Midbrain (tissue), 1 donor: ENCODE data around the gene CNRIP1.
"Not testable (repeated sequence)": the region's sequence is repeated elsewhere in the genome, so short reads cannot be mapped to it uniquely, and the experiment has no call there.

ENCODE experiments used
- DNase-seq: peaks from one replicate; lab custom pipeline; 2025; lab: John Stamatoyannopoulos, UW

CNRIP1 gene

DNA sequence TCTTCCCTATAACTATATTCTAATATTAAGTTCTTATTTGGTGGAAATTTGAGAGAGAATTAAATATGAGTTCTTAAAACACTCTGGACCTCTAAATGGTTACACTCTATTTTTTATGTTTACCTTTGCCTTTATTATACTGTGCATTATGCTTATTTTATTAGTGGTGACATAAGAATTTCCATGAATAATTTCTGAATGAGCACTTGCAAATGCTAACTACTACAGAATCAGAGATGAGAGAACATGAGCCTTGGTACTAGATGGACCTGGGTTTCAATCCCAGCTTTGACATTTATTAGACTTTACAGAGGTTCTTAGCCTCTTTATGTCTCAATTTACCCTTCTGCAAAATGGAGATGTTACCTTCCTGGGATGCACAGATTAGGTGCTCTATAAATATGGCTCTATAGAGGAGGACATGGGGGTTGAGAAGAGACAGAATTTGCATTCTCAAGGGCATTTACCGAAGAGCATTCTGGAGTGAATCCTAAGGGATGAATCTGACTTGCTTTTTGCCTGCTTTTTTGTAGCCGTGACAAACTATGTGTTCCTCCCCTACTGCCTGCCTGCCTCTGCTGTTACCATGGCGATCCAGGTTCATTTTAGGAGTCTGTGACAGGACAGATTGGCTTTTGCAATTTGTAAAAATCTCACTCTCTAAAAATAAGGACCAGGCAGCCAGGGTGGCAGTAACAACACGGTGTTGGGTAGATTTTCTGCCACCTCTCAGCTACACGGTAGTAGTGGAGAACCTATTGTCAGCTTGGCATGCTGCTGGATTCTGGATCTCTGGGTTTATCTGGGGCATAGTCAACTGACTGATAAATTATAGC, 20.7 kb upstream of the CNRIP1 start:
- DNase-seq: no peak

DNA sequence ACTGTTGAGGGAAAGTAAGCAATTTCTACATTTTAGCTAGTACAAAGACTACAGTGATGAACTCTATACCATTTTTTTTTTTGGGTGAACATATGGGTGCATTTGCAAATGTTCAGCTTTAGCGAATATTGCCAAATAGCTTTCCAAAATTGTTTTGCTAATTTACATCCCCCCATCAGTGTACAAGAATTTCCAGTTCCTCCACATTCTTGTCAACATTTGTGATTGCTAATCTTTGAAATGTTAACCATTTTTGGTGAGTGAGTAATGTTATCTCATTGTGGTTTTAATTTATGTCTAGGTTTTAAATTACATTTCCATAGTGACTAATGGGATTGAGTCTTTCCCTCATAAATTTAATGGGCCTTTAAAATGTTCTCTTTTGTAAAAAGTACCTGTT, 16.4 kb upstream of the CNRIP1 start:
- no peak for DNase-seq

DNA sequence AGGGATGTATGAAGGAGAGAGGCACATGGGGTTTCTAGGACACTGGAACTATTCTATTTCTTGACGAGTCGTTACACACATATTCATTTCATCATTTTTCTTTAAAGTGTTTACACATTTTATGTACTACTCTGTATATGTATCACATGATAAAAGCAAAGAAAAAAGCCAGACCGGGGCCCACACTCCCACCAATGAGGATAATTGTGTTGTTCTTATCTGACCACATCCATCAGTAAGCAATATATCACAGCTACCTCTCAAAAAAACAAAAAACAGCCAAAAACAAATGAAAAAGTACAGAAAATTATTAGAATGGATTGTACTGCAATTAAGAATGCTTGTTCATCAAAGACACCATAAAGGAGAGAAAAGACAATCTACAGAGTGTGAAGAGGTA, 14.2 kb upstream of the CNRIP1 start:
- DNase-seq: no peak

GRCh38 chr2:68333009-68333408, 13.3 kb upstream of the CNRIP1 start:
- DNase-seq: no peak

GRCh38 chr2:68330691-68331090, 10.9 kb upstream of the CNRIP1 start:
- DNase-seq: no peak

GRCh38 chr2:68328901-68329300, 9.2 kb upstream of the CNRIP1 start:
- no peak for DNase-seq

- DNase-seq: no peak
Measured at GRCh38 chr2:68325056-68325455, 5.3 kb upstream of the CNRIP1 start.

DNA sequence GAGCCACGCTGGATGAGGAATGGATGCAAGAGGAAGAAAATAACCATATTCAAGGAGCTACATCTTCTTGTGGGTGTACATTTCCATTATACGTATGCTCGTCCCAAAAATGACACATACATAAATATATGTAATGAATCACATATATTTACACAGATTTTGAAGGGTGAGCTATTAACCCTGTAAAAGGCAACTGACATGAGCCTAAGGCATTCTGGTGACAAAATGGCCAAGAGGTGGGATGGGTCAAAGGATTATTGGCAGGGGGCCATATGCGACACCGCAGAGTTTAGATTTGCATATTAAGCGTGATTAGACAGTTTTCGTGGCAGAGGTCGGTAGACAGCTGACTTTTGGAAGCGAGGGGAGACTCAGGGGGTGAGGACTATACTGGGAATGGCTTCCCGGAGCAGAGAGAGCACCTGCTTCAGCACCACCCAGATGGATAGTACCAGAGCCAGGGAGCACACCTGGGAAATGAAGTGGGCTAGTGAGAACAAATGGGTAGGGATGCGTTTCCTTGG, 431 bp upstream of the CNRIP1 start:
- DNase-seq: peak; percentile 58

GRCh38 chr2:68318914-68319397, 793 bp downstream of the CNRIP1 start:
- DNase-seq: no peak

GRCh38 chr2:68317971-68318913, 1.5 kb downstream of the CNRIP1 start:
- no peak for DNase-seq

GRCh38 chr2:68316111-68316510, 3.6 kb downstream of the CNRIP1 start:
- no peak for DNase-seq

DNA sequence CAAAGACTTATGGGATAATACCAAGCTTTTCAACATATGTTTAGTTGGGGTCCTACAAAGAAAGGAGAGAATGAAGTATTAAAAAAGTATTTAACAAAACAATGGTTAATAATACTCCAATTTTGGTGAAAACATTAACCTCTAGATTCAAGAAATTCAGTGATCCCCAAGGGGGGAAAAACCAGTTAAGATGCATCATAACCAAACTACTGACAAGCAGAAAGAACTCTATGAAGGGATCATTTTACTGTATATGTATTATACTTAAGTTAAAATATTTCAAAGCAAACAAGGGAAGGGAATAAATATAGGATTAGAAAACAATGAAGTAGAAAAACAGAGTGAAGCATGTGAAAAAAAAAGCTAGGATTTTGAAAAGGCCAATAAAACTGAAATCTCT, 8.7 kb downstream of the CNRIP1 start:
- no peak for DNase-seq

GRCh38 chr2:68309426-68309825, 10.3 kb downstream of the CNRIP1 start:
- no peak for DNase-seq

DNA sequence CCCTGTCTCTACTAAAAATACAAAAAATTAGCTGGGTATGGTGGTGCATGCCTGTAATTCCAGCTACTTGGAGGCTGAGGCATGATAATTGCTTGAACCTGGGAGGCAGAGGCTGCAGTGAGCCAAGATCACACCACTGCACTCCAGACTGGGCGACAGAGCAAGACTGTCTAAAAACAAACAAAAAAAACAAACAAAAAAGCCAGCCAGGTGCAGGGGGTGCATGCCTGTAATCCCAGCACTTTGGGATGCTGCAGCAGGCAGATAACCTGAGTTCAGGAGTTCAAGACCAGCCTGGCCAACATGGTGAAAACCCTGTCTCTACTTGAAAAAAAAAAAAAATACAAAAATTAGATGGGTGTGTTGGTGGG, 15.9 kb downstream of the CNRIP1 start:
- DNase-seq: not testable (repeated sequence)

GRCh38 chr2:68303033-68303901, 16.5 kb downstream of the CNRIP1 start:
- DNase-seq: no peak

GRCh38 chr2:68302281-68302875, 17.4 kb downstream of the CNRIP1 start:
- DNase-seq: no peak

GRCh38 chr2:68295516-68295915, 24.2 kb downstream of the CNRIP1 start:
- no peak for DNase-seq

- no peak for DNase-seq
Measured at GRCh38 chr2:68294913-68295312, 24.8 kb downstream of the CNRIP1 start.

DNA sequence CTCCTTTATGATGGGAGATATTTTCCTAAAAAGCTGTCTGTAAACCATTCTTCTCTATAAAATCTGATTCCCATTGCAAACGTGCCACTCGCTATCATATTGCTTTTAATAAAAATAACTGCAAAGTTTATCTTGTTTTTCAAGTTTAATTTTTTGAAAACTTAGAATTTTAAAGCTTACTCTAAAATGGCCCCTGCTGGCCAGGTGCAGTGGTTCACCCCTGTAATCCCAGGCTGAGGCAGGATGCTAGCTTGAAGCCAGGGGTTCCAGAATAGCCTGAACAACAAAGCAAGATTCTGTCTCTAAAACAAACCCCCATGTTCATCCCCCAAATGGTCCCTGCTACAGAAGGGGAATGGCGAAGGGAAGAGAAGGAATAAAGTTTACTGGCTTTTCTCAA, 25.6 kb downstream of the CNRIP1 start:
- DNase-seq: no peak

DNA sequence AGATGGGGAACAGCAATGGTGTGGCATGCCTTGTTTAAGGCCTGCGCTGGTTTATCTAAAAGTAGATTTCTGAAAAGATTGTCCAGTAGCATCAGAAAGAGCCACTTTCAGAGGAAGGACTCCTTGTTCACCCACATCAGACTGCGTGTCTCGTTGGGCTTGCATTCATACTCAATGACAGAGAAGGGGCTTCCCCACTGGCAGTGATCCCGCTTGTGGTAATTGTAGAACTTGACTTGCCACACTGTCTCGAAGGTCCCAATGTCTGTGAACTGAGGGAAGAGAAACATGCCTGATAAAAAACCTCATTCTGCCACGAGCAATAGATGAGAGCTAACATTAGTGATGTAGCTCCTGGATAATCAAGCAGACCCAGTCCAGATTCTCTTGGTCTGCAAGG, 26.0 kb downstream of the CNRIP1 start:
- DNase-seq: no peak

DNA sequence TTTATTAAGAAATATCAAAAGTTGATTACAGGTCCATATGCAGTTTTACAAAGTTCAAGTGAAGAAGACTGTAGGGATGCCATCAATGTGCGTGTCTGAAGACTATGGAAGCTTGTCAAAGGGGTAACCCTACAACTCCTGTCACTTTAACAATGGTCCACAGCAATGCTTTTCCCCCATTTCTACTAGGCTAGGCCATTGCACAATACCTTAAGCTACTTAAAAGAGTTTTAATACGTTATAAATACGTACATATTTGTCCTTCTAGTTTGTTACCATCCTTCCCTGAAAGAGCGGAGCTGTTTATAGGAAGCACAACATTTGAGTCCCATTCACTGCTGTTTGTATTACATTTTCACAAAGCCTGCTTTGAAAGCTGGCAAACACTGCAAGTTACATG, 26.7 kb downstream of the CNRIP1 start:
- no peak for DNase-seq
